ENCODE data around the gene PARD3. TPM values are rescaled to one million over a fixed set of nuclear protein-coding genes. Genes with fewer than 3 reads are reported as not detected.

PARD3 gene
- polyA plus RNA-seq, 3 donors, result 0.51 TPM; not detected in 2

- no peaks in the 10 kb centered on the region for H3K4me1 ChIP-seq (ENCODE audit: control insufficient read depth in 1 of 2, insufficient read depth in 2 of 2, low read length in 2 of 2)
- H3K27me3 ChIP-seq (ENCODE audit: control insufficient read depth in 2 of 2, insufficient read depth in 2 of 2, low read length in 2 of 2), result no peaks in the 10 kb centered on the region
- H3K9me3 ChIP-seq (replicated peaks in 1 of 2; ENCODE audit: control insufficient read depth in 1 of 2, insufficient read depth in 1 of 2, low read length in 2 of 2), result no peaks in the 10 kb centered on the region
- no peak overlapping the region for H2AFZ ChIP-seq (ENCODE audit: insufficient read depth, low read depth, low read length, poor library complexity, severe bottlenecking)
- no peak for DNase-seq
- Mint-ChIP-seq H3K4me3 (no peak overlapping the region), H3K4me1 (no peaks in the 10 kb centered on the region), H3K36me3 (no peaks in the 10 kb centered on the region), H3K27me3 (ENCODE audit: low read depth in 3 of 3) (peaks cover 0 to 3% (median 0%) of the 10 kb centered on the region in 3 donors), H3K27ac (no peak overlapping the region), H3K9me3 (peaks cover 0 to 8% (median 1%) of the 10 kb centered on the region in 7 donors)
- H3K36me3 ChIP-seq (replicated peaks in 1 of 2; ENCODE audit: control insufficient read depth in 1 of 2, insufficient read depth in 2 of 2, low read length in 2 of 2), result no peaks in the 10 kb centered on the region
- H3K4me3 ChIP-seq (replicated peaks in 1 of 3; ENCODE audit: low read depth in 2 of 3, low read length in 3 of 3), result no peak overlapping the region
- H3K27ac ChIP-seq (ENCODE audit: low read depth in 1 of 2, low read length in 2 of 2), result no peak overlapping the region
- WGBS (ENCODE audit: insufficient coverage), result no CpG with 5 or more reads among the region's 4 CpGs
- H3K4me2 ChIP-seq (replicated peaks; ENCODE audit: extremely low read depth, low read length, poor library complexity, severe bottlenecking), result no peak overlapping the region
- no peak for TF ChIP-seq CTCF (IDR thresholded peaks at IDR 0.05)
- intact Hi-C loops (cut with micrococcal nuclease), result no loop called here
- H3K9ac ChIP-seq (ENCODE audit: insufficient read depth, low read length, poor library complexity, severe bottlenecking), result no peak overlapping the region
- no peaks in the 10 kb centered on the region for H3K79me2 ChIP-seq (ENCODE audit: insufficient read depth, low read length)
- H4K20me1 ChIP-seq (ENCODE audit: insufficient read depth, low read length), result no peaks in the 10 kb centered on the region
Observed at GRCh38 chr10:34484164-34484563, 330.9 kb downstream of the PARD3 start.

- peaks cover 0 to 7% (median 0%) of the 10 kb centered on the region in 7 donors for H3K9me3 Mint-ChIP-seq
- no peak for TF ChIP-seq CTCF (IDR thresholded peaks at IDR 0.05)
- H3K9me3 ChIP-seq (replicated peaks in 1 of 2; ENCODE audit: control insufficient read depth in 1 of 2, insufficient read depth in 1 of 2, low read length in 2 of 2), result no peaks in the 10 kb centered on the region
- H3K4me1 ChIP-seq (ENCODE audit: control insufficient read depth in 1 of 2, insufficient read depth in 2 of 2, low read length in 2 of 2), result no peaks in the 10 kb centered on the region
- H3K27ac Mint-ChIP-seq, result no peak overlapping the region
- intact Hi-C loops (cut with micrococcal nuclease), result no loop called here
- H3K27me3 ChIP-seq (ENCODE audit: control insufficient read depth in 2 of 2, insufficient read depth in 2 of 2, low read length in 2 of 2), result no peaks in the 10 kb centered on the region
- no peaks in the 10 kb centered on the region for H3K4me1 Mint-ChIP-seq
- no peak overlapping the region for H3K4me3 ChIP-seq (replicated peaks in 1 of 3; ENCODE audit: low read depth in 2 of 3, low read length in 3 of 3)
- H3K36me3 Mint-ChIP-seq, result no peaks in the 10 kb centered on the region
- H3K36me3 ChIP-seq (replicated peaks in 1 of 2; ENCODE audit: control insufficient read depth in 1 of 2, insufficient read depth in 2 of 2, low read length in 2 of 2), result no peaks in the 10 kb centered on the region
- no peak overlapping the region for H3K27ac ChIP-seq (ENCODE audit: low read depth in 1 of 2, low read length in 2 of 2)
- H3K4me2 ChIP-seq (replicated peaks; ENCODE audit: extremely low read depth, low read length, poor library complexity, severe bottlenecking), result no peak overlapping the region
- no peak overlapping the region for H2AFZ ChIP-seq (ENCODE audit: insufficient read depth, low read depth, low read length, poor library complexity, severe bottlenecking)
- WGBS (ENCODE audit: insufficient coverage), result no CpG with 5 or more reads among the region's 4 CpGs
- no peaks in the 10 kb centered on the region for H4K20me1 ChIP-seq (ENCODE audit: insufficient read depth, low read length)
- H3K27me3 Mint-ChIP-seq (ENCODE audit: low read depth in 3 of 3), result peaks cover 0 to 4% (median 0%) of the 10 kb centered on the region in 3 donors
- H3K9ac ChIP-seq (ENCODE audit: insufficient read depth, low read length, poor library complexity, severe bottlenecking), result no peak overlapping the region
- DNase-seq, result no peak
- H3K79me2 ChIP-seq (ENCODE audit: insufficient read depth, low read length), result no peaks in the 10 kb centered on the region
- H3K4me3 Mint-ChIP-seq, result no peak overlapping the region
Observed at GRCh38 chr10:34480345-34480744, 334.8 kb downstream of the PARD3 start.

Data from CD14-positive monocyte (primary cell).